HepG2 (cell line): ENCODE data around the gene CHCHD6. TPM values are rescaled to one million over a fixed set of nuclear protein-coding genes. Genes with fewer than 3 reads are reported as not detected.

ENCODE experiments used
- ATAC-seq: fragments of 200-7000 bp; cut with Tn5 transposase; 3 replicates; pipeline ENCODE4 v1.9.1; 2020; ENCODE audit warnings: mild to moderate bottlenecking, moderate library complexity
- BruUV-seq: library from RNA; stranded (reverse); fragments of 400-500 nt; replicated peaks from 2 replicates; lab custom pipeline; 2021; lab: Mats Ljungman, UMichigan
- CTCF ChIA-PET: fragments of 300-600 bp; formaldehyde crosslinking; extraction: SDS; loops from one replicate; lab custom pipeline; 2021; ENCODE audit warnings: low total read pairs, inconsistent platforms, low intra/inter-chr PET ratio; lab: Yijun Ruan, JAX
- POLR2A ChIA-PET: fragments of 350-600 bp; sonication (Branson Sonifier 250); formaldehyde crosslinking; loops from one replicate; lab custom pipeline; 2020; ENCODE audit warnings: antibody characterized with exemption, inconsistent platforms; lab: Yijun Ruan, JAX
- DNase-seq: peaks from one replicate; pipeline ENCODE4 v3.0.0-alpha.2; 2015; ENCODE audit warnings: low spot score
- FAIRE-seq: peaks from 3 replicates; lab custom pipeline; 2011; peaks lifted over from hg19 to GRCh38; lab: Jason Lieb, UNC
- H2AFZ ChIP-seq: one replicate; pipeline ENCODE4 v1.6.1; 2011; ENCODE audit warnings: low read length, inconsistent platforms
- H3K27ac ChIP-seq: fragments of 300-600 bp; 3 replicates; pipeline ENCODE4 v1.8.0; 2011; ENCODE audit warnings: mixed run types, mild to moderate bottlenecking, mixed read lengths, low read length, inconsistent platforms; ENCODE audit not compliant: insufficient read depth; ENCODE audit errors: extremely low read length
- H3K27me3 ChIP-seq, 2 experiments: fragments of 200-600 bp in 1 of 2; 2 replicates in 1 of 2; 3 replicates in 1 of 2; pipeline versions ENCODE4 v1.6.0 to v1.8.0; 2011; ENCODE audit warnings: low read length in 2 of 2, mild to moderate bottlenecking in 2 of 2, moderate library complexity in 2 of 2, inconsistent platforms in 1 of 2; ENCODE audit not compliant: insufficient read depth in 2 of 2, control insufficient read depth in 1 of 2
- H3K36me3 ChIP-seq, 2 experiments: fragments of 200-600 bp in 1 of 2; replicated peaks in 1 of 2; 2 replicates in 1 of 2; 3 replicates in 1 of 2; pipeline versions ENCODE4 v1.5.1 to v1.8.0; 2011; ENCODE audit warnings: low read length in 2 of 2, inconsistent platforms in 1 of 2; ENCODE audit not compliant: insufficient read depth in 2 of 2, control insufficient read depth in 1 of 2
- H3K4me1 ChIP-seq: 2 replicates; pipeline ENCODE4 v1.5.1; 2012; ENCODE audit warnings: low read length, inconsistent platforms; ENCODE audit not compliant: insufficient read depth
- H3K4me2 ChIP-seq: 2 replicates; pipeline ENCODE4 v1.6.0; 2011; ENCODE audit warnings: low read depth, low read length, inconsistent platforms
- H3K4me3 ChIP-seq, 3 experiments: fragments of 200-600 bp in 1 of 3; sonication (generic), shearing (Covaris generic) in 1 of 3; replicated peaks in 1 of 3; 2 replicates each; pipeline ENCODE4 v1.5.1; 2011 to 2016; ENCODE audit warnings: low read length in 3 of 3, inconsistent platforms in 2 of 3, low read depth in 2 of 3, mild to moderate bottlenecking in 2 of 3, control low read depth in 1 of 3, mixed read lengths in 1 of 3; ENCODE audit not compliant: insufficient read depth in 1 of 3
- H3K79me2 ChIP-seq: one replicate; pipeline ENCODE4 v1.6.1; 2011; ENCODE audit warnings: low read length, inconsistent platforms; ENCODE audit not compliant: insufficient read depth
- H3K9ac ChIP-seq: 2 replicates; pipeline ENCODE4 v1.6.0; 2011; ENCODE audit warnings: mild to moderate bottlenecking, low read depth, low read length, inconsistent platforms; ENCODE audit not compliant: insufficient read depth
- H3K9me3 ChIP-seq: 2 replicates; pipeline ENCODE4 v1.5.1; 2012; ENCODE audit warnings: mild to moderate bottlenecking, low read length
- H4K20me1 ChIP-seq: 2 replicates; pipeline ENCODE4 v1.6.0; 2011; ENCODE audit warnings: inconsistent platforms, mild to moderate bottlenecking, low read length, moderate library complexity; ENCODE audit not compliant: insufficient read depth
- AGO2 ChIP-seq: fragments of 200-400 bp; formaldehyde crosslinking; optimal IDR thresholded peaks from 2 replicates; pipeline ENCODE3; 2017; ENCODE audit warnings: mild to moderate bottlenecking, low read depth, low read length, moderate library complexity
- MED13 ChIP-seq: sonication (generic); formaldehyde crosslinking; IDR thresholded peaks from 2 replicates; pipeline ENCODE4 v1.5.0; 2020; ENCODE audit warnings: missing genetic modification reagents
- MED8 ChIP-seq: sonication (generic); formaldehyde crosslinking; IDR thresholded peaks from 2 replicates; pipeline ENCODE4 v1.8.1; 2023; ENCODE audit warnings: mild to moderate bottlenecking, missing genetic modification reagents; ENCODE audit not compliant: insufficient replicate concordance
- NFRKB ChIP-seq: fragments of 450-650 bp; IDR thresholded peaks from 2 replicates; pipeline ENCODE4 v1.6.1; 2017
- RBAK ChIP-seq: sonication (generic); formaldehyde crosslinking; IDR thresholded peaks from 2 replicates; pipeline ENCODE4 v1.5.1; 2020; ENCODE audit warnings: mild to moderate bottlenecking, missing genetic modification reagents
- TEAD2 ChIP-seq: sonication (generic); formaldehyde crosslinking; IDR thresholded peaks from 2 replicates; pipeline ENCODE4 v1.9.0; 2021; ENCODE audit warnings: missing genetic modification reagents
- ZC3H4 ChIP-seq: sonication (generic); formaldehyde crosslinking; IDR thresholded peaks from 2 replicates; pipeline ENCODE4 v1.4.0; 2020; ENCODE audit warnings: missing genetic modification reagents, borderline replicate concordance
- ZFP36L1 ChIP-seq: sonication (generic); formaldehyde crosslinking; IDR thresholded peaks from 2 replicates; pipeline ENCODE4 v1.8.0; 2022; ENCODE audit warnings: mild to moderate bottlenecking, missing genetic modification reagents, moderate library complexity
- ZFY ChIP-seq: sonication (generic); formaldehyde crosslinking; IDR thresholded peaks from 2 replicates; pipeline ENCODE4 v1.4.0; 2020; ENCODE audit warnings: missing genetic modification reagents
- ZNF282 ChIP-seq: fragments of 450-650 bp; IDR thresholded peaks from 2 replicates; pipeline ENCODE4 v1.6.1; 2018; ENCODE audit not compliant: partially characterized antibody
- ZNF329 ChIP-seq: sonication (generic); formaldehyde crosslinking; IDR thresholded peaks from 2 replicates; pipeline ENCODE4 v1.9.0; 2021; ENCODE audit warnings: low read depth, mild to moderate bottlenecking, missing genetic modification reagents
- ZNF512B ChIP-seq: sonication (generic); formaldehyde crosslinking; IDR thresholded peaks from 2 replicates; pipeline ENCODE4 v1.5.1; 2020; ENCODE audit warnings: missing genetic modification reagents, mild to moderate bottlenecking, borderline replicate concordance
- ZNF616 ChIP-seq: sonication (generic); formaldehyde crosslinking; IDR thresholded peaks from 2 replicates; pipeline ENCODE4 v1.5.0; 2020; ENCODE audit warnings: low read depth, mild to moderate bottlenecking, missing genetic modification reagents
- WGBS: methylation state at CpG from one replicate; pipeline ENCODE4 v1.1.6; 2017; ENCODE audit warnings: low lambda C conversion rate; 5-methylcytosine and 5-hydroxymethylcytosine counted together
- in situ Hi-C: cut with HindIII; loops from 2 replicates; pipeline ENCODE4 v1.10.0; 2017; ENCODE audit warnings: low pct_unique_long_range_greater_than_20kb; ENCODE audit not compliant: extremely low pct_ligation_motif_present
- intact Hi-C: fragments of 100-400 bp; cut with micrococcal nuclease; formaldehyde crosslinking; loops from one replicate; pipeline ENCODE4 v1.10.0; 2022; ENCODE audit not compliant: unreplicated experiment
- polyA plus RNA-seq, 8 experiments: library from polyadenylated mRNA; depleted of rRNA in 3 of 8; stranded (reverse) in 7 of 8; unstranded in 1 of 8; fragments of >200 nt; fragmentation: Illumina TruSeq in 4 of 8; extraction: Trizol in 4 of 8; gene quantifications; 2 replicates each; pipeline versions ENCODE4 v1.2.1 to v1.2.3, GENCODE V29; 2011 to 2016; ENCODE audit warnings: low read depth in 4 of 8, missing spikeins in 1 of 8, mixed read lengths in 1 of 8; ENCODE audit not compliant: insufficient read depth in 1 of 8
- total RNA-seq, 5 experiments: library from RNA; depleted of rRNA; stranded (reverse); fragments of >200 nt; fragmentation: Illumina TruSeq; extraction: Trizol; gene quantifications; 2 replicates each; pipeline ENCODE4 v1.2.3, GENCODE V29; 2016; ENCODE audit warnings: low read depth in 1 of 5
- TF ChIP-seq, protein P1 (sequence below): sonication (generic); formaldehyde crosslinking; IDR thresholded peaks from 2 replicates; pipeline ENCODE4 v1.4.0; 2020; ENCODE audit warnings: missing genetic modification reagents, borderline replicate concordance

The CHCHD6 gene
- total and polyA plus RNA-seq, 2 of the 13 experiments (the other 11 are each of a cell fraction or from before 2014, with no cell fraction given): 20.3 to 20.8 TPM

GRCh38 chr3:126781406-126781805 lies 77.4 kb downstream of the CHCHD6 start:
- Histone ChIP-seq H3K27me3 (no peaks in the 10 kb centered on the region; a peak in 1 of 5 replicates), H3K4me2 (no peak overlapping the region), H3K9me3 (no peaks in the 10 kb centered on the region), H4K20me1 (no peaks in the 10 kb centered on the region), H3K4me1 (no peaks in the 10 kb centered on the region), H2AFZ (no peak overlapping the region), H3K4me3 (no peak overlapping the region), H3K79me2 (no peaks in the 10 kb centered on the region), H3K27ac (no peak overlapping the region), H3K36me3 (no peaks in the 10 kb centered on the region; a peak in 2 of 5 replicates)
- ATAC-seq (no peak), DNase-seq (no peak)
- intact Hi-C loops (no loop called here), in situ Hi-C loops (no loop called here)
- 92% methylated on average over 3 of the region's 3 CpGs for WGBS
- POLR2A ChIA-PET: no interaction called here
- BruUV-seq: no TSS peak
- CTCF ChIA-PET: no interaction called here
- TF ChIP-seq TEAD2 (no peak), ZNF282 (no peak), NFRKB (no peak), RBAK (CRISPR knock-in tag) (no peak), ZC3H4 (CRISPR knock-in tag) (no peak), MED8 (no peak), ZFP36L1 (CRISPR knock-in tag) (no peak), ZFY (CRISPR knock-in tag) (no peak), ZNF512B (CRISPR knock-in tag) (no peak), ZNF616 (CRISPR knock-in tag) (no peak), MED13 (CRISPR knock-in tag) (no peak), ZNF329 (CRISPR knock-in tag) (no peak), AGO2 (no peak)
- TF ChIP-seq, protein P1, sequence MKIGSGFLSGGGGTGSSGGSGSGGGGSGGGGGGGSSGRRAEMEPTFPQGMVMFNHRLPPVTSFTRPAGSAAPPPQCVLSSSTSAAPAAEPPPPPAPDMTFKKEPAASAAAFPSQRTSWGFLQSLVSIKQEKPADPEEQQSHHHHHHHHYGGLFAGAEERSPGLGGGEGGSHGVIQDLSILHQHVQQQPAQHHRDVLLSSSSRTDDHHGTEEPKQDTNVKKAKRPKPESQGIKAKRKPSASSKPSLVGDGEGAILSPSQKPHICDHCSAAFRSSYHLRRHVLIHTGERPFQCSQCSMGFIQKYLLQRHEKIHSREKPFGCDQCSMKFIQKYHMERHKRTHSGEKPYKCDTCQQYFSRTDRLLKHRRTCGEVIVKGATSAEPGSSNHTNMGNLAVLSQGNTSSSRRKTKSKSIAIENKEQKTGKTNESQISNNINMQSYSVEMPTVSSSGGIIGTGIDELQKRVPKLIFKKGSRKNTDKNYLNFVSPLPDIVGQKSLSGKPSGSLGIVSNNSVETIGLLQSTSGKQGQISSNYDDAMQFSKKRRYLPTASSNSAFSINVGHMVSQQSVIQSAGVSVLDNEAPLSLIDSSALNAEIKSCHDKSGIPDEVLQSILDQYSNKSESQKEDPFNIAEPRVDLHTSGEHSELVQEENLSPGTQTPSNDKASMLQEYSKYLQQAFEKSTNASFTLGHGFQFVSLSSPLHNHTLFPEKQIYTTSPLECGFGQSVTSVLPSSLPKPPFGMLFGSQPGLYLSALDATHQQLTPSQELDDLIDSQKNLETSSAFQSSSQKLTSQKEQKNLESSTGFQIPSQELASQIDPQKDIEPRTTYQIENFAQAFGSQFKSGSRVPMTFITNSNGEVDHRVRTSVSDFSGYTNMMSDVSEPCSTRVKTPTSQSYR (CRISPR knock-in tag): no peak
- TF ChIP-seq, all 625 proteins: peak for 0
- H3K9ac ChIP-seq: no peak overlapping the region
- no peak for FAIRE-seq
